Karpas-422 (cell line): ENCODE measurements around the gene ATXN7L3. TPM values are rescaled to one million over a fixed set of nuclear protein-coding genes. Genes with fewer than 3 reads are reported as not detected.
A peak's percentile ranks its signal among the peaks of the same experiment; 100 is the strongest.

Experiments used
- DNase-seq: peaks from one replicate; pipeline ENCODE4 v3.0.0-alpha.2; 2015
- H2AFZ ChIP-seq: fragments of 200-600 bp; sonication (generic); 2 replicates; pipeline ENCODE4 v1.6.1; 2014; ENCODE audit warnings: antibody characterized with exemption, low read length, mixed read lengths
- H3K27ac ChIP-seq: fragments of 200-600 bp; sonication (generic); 2 replicates; pipeline ENCODE4 v1.5.1; 2014; ENCODE audit warnings: mild to moderate bottlenecking, low read length, moderate library complexity
- H3K27me3 ChIP-seq: fragments of 200-600 bp; sonication (generic); 2 replicates; pipeline ENCODE4 v1.6.1; 2014; ENCODE audit warnings: low read length, mixed read lengths
- H3K36me3 ChIP-seq: fragments of 200-600 bp; sonication (generic); 2 replicates; pipeline ENCODE4 v1.6.1; 2014; ENCODE audit warnings: low read length, mixed read lengths; ENCODE audit not compliant: insufficient read depth
- H3K4me1 ChIP-seq: fragments of 200-600 bp; sonication (generic); 2 replicates; pipeline ENCODE4 v1.6.1; 2014; ENCODE audit warnings: mild to moderate bottlenecking, low read length, mixed read lengths
- H3K4me2 ChIP-seq: fragments of 200-600 bp; sonication (generic); 2 replicates; pipeline ENCODE4 v1.6.1; 2014; ENCODE audit warnings: low read length, low read depth, mild to moderate bottlenecking; ENCODE audit not compliant: poor library complexity, severe bottlenecking
- H3K4me3 ChIP-seq: fragments of 200-600 bp; sonication (generic); 2 replicates; pipeline ENCODE4 v1.5.1; 2014; ENCODE audit warnings: mild to moderate bottlenecking, antibody characterized with exemption, low read length, mixed read lengths
- H3K79me2 ChIP-seq: fragments of 200-600 bp; sonication (generic); 2 replicates; pipeline ENCODE4 v1.6.1; 2014; ENCODE audit warnings: mild to moderate bottlenecking, low read length, mixed read lengths
- H3K9ac ChIP-seq: fragments of 200-600 bp; sonication (generic); 2 replicates; pipeline ENCODE4 v1.6.0; 2014; ENCODE audit warnings: low read length
- H3K9me2 ChIP-seq: fragments of 200-600 bp; sonication (generic), shearing (Covaris generic); replicated peaks from 2 replicates; pipeline ENCODE4 v1.6.0; 2014; ENCODE audit warnings: mild to moderate bottlenecking, low read length, moderate library complexity; ENCODE audit not compliant: insufficient read depth
- H3K9me3 ChIP-seq: fragments of 300-700, 200-600 bp; sonication (generic); 2 replicates; pipeline ENCODE4 v1.6.1; 2014; ENCODE audit warnings: low read length, mixed read lengths
- H4K20me1 ChIP-seq: fragments of 200-600 bp; sonication (generic); 2 replicates; pipeline ENCODE4 v1.6.1; 2014; ENCODE audit warnings: mild to moderate bottlenecking, antibody characterized with exemption, low read length, low read depth; ENCODE audit not compliant: insufficient read depth
- total RNA-seq: library from RNA; depleted of rRNA; stranded (reverse); fragments of >200 nt; shearing (Covaris generic); gene quantifications from 2 replicates; pipeline ENCODE4 v1.2.3, GENCODE V29; 2014; ENCODE audit warnings: low replicate concordance

ATXN7L3 gene
- total RNA-seq, 1 experiment from 2014 or later: 29.0 TPM

- Histone ChIP-seq H3K9ac (peak overlapping the region; percentile 95), H4K20me1 (peaks cover 8% of the 10 kb centered on the region; the same call in 1 of the 2 replicates), H3K4me2 (peak overlapping the region; percentile 98), H3K4me3 (peak overlapping the region; percentile 90), H3K9me3 (no peaks in the 10 kb centered on the region), H3K36me3 (peaks cover 20% of the 10 kb centered on the region), H2AFZ (no peak overlapping the region), H3K27me3 (no peaks in the 10 kb centered on the region), H3K79me2 (peaks cover 34% of the 10 kb centered on the region), H3K4me1 (peaks cover 35% of the 10 kb centered on the region), H3K9me2 (no peaks in the 10 kb centered on the region), H3K27ac (peak overlapping the region; percentile 81)
- peak; percentile 86 for DNase-seq
Observed at GRCh38 chr17:44220213-44221083, 20.8 kb upstream of the ATXN7L3 start.

GRCh38 chr17:44219616-44220212 lies 20.0 kb upstream of the ATXN7L3 start, which contains the start of gene UBTF:
UBTF (minus strand) TSS chr17:44219675; CDS start chr17:44218229, 1,446 bp downstream.
- peaks cover 35% of the 10 kb centered on the region for H3K79me2 ChIP-seq
- no peaks in the 10 kb centered on the region for H3K9me3 ChIP-seq
- H2AFZ ChIP-seq: no peak within 1 kb of the TSS
- H3K4me1 ChIP-seq: peaks cover 35% of the 10 kb centered on the region
- peak within 1 kb of the TSS; percentile 81 for H3K27ac ChIP-seq
- no peaks in the 10 kb centered on the region for H3K27me3 ChIP-seq
- peak; percentile 92 for DNase-seq
- H3K4me3 ChIP-seq: peak within 1 kb of the TSS; percentile 90
- peaks cover 27% of the 10 kb centered on the region for H3K36me3 ChIP-seq
- H4K20me1 ChIP-seq: peaks cover 8% of the 10 kb centered on the region; the same call in 1 of the 2 replicates
- peak within 1 kb of the TSS; percentile 95 for H3K9ac ChIP-seq
- no peaks in the 10 kb centered on the region for H3K9me2 ChIP-seq
- H3K4me2 ChIP-seq: peak within 1 kb of the TSS; percentile 98

GRCh38 chr17:44219108-44219615 lies 19.5 kb upstream of the ATXN7L3 start:
- Histone ChIP-seq H3K4me2 (peak overlapping the region; percentile 98), H2AFZ (no peak overlapping the region), H3K4me1 (peaks cover 35% of the 10 kb centered on the region), H3K4me3 (peak overlapping the region; percentile 90), H3K9ac (peak overlapping the region; percentile 95), H3K27me3 (no peaks in the 10 kb centered on the region), H3K36me3 (peaks cover 33% of the 10 kb centered on the region), H3K9me2 (no peaks in the 10 kb centered on the region), H4K20me1 (peaks cover 8% of the 10 kb centered on the region; the same call in 1 of the 2 replicates), H3K27ac (peak overlapping the region; percentile 81), H3K9me3 (no peaks in the 10 kb centered on the region), H3K79me2 (peaks cover 35% of the 10 kb centered on the region)
- peak; percentile 88 for DNase-seq

- no peaks in the 10 kb centered on the region for H3K9me3 ChIP-seq
- peaks cover 36% of the 10 kb centered on the region for H3K36me3 ChIP-seq
- DNase-seq: peak; percentile 99
- peaks cover 35% of the 10 kb centered on the region for H3K4me1 ChIP-seq
- no peaks in the 10 kb centered on the region for H3K9me2 ChIP-seq
- no peak overlapping the region for H2AFZ ChIP-seq
- H3K27me3 ChIP-seq: no peaks in the 10 kb centered on the region
- H3K79me2 ChIP-seq: peaks cover 35% of the 10 kb centered on the region
- H3K9ac ChIP-seq: peak overlapping the region; percentile 95
- H3K4me2 ChIP-seq: peak overlapping the region; percentile 98
- peak overlapping the region; percentile 81 for H3K27ac ChIP-seq
- H3K4me3 ChIP-seq: peak overlapping the region; percentile 90
- H4K20me1 ChIP-seq: peaks cover 8% of the 10 kb centered on the region; the same call in 1 of the 2 replicates
Observed at GRCh38 chr17:44218344-44219107, 18.8 kb upstream of the ATXN7L3 start.

GRCh38 chr17:44217738-44218343 lies 18.2 kb upstream of the ATXN7L3 start:
- peak; percentile 58 for DNase-seq
- Histone ChIP-seq H3K9me2 (no peaks in the 10 kb centered on the region), H3K9ac (peak overlapping the region; percentile 95), H3K79me2 (peaks cover 35% of the 10 kb centered on the region), H4K20me1 (peaks cover 7% of the 10 kb centered on the region; the same call in 1 of the 2 replicates), H3K4me3 (peak overlapping the region; percentile 90), H3K36me3 (peaks cover 39% of the 10 kb centered on the region), H3K4me2 (peak overlapping the region; percentile 98), H3K9me3 (no peaks in the 10 kb centered on the region), H3K4me1 (peaks cover 35% of the 10 kb centered on the region), H2AFZ (no peak overlapping the region), H3K27me3 (no peaks in the 10 kb centered on the region), H3K27ac (peak overlapping the region; percentile 81)

GRCh38 chr17:44216694-44217093 lies 17.0 kb upstream of the ATXN7L3 start:
- no peaks in the 10 kb centered on the region for H3K9me2 ChIP-seq
- peaks cover 30% of the 10 kb centered on the region for H3K4me1 ChIP-seq
- H3K27me3 ChIP-seq: no peaks in the 10 kb centered on the region
- H3K79me2 ChIP-seq: peaks cover 35% of the 10 kb centered on the region
- H3K36me3 ChIP-seq: peaks cover 39% of the 10 kb centered on the region
- H3K9me3 ChIP-seq: no peaks in the 10 kb centered on the region
- peak overlapping the region; percentile 81 for H3K27ac ChIP-seq
- peak overlapping the region; percentile 95 for H3K9ac ChIP-seq
- H3K4me2 ChIP-seq: peak overlapping the region; percentile 98
- no peak overlapping the region for H2AFZ ChIP-seq
- DNase-seq: no peak
- H4K20me1 ChIP-seq: no peaks in the 10 kb centered on the region
- peak overlapping the region; percentile 90 for H3K4me3 ChIP-seq

- Histone ChIP-seq H3K9ac (peak overlapping the region; percentile 95), H3K9me2 (no peaks in the 10 kb centered on the region), H3K79me2 (peaks cover 35% of the 10 kb centered on the region), H2AFZ (no peak overlapping the region), H3K4me2 (peak overlapping the region; percentile 98), H3K27me3 (no peaks in the 10 kb centered on the region), H3K4me1 (peaks cover 25% of the 10 kb centered on the region), H3K9me3 (no peaks in the 10 kb centered on the region), H4K20me1 (no peaks in the 10 kb centered on the region), H3K4me3 (peak overlapping the region; percentile 90; the same call in 1 of the 2 replicates), H3K27ac (peak overlapping the region; percentile 81), H3K36me3 (peaks cover 39% of the 10 kb centered on the region)
- peak; percentile 64 for DNase-seq
Observed at GRCh38 chr17:44216173-44216572, 16.5 kb upstream of the ATXN7L3 start.
